Neural crest cell (in vitro differentiated cells): Measurements from ENCODE around the gene AMOTL2. TPM values are rescaled to one million over a fixed set of nuclear protein-coding genes. Genes with fewer than 3 reads are reported as not detected.

ENCODE experiments used
- DNase-seq: peaks from one replicate; pipeline ENCODE4 v3.0.0; 2021; ENCODE audit warnings: low read depth, mixed read lengths, low spot score
- H3K27ac Mint-ChIP-seq: one replicate; pipeline ENCODE4 v1.8.0; 2021; ENCODE audit warnings: mild to moderate bottlenecking, mixed read lengths; ENCODE audit not compliant: unreplicated experiment
- H3K27me3 Mint-ChIP-seq: 2 replicates; pipeline ENCODE4 v1.8.0; 2021; ENCODE audit warnings: low read depth, mild to moderate bottlenecking, mixed read lengths
- H3K36me3 Mint-ChIP-seq: 2 replicates; pipeline ENCODE4 v1.8.0; 2021; ENCODE audit warnings: low read depth, mild to moderate bottlenecking, mixed read lengths
- H3K4me1 Mint-ChIP-seq: 2 replicates; pipeline ENCODE4 v1.8.0; 2021; ENCODE audit warnings: mixed read lengths
- H3K4me3 Mint-ChIP-seq: one replicate; pipeline ENCODE4 v1.8.0; 2021; ENCODE audit warnings: mild to moderate bottlenecking, mixed read lengths
- H3K9me3 Mint-ChIP-seq: 2 replicates; pipeline ENCODE4 v1.8.0; 2021; ENCODE audit warnings: mixed read lengths
- microRNA-seq: library from miRNA; unstranded; fragments of <30 nt; microRNA quantifications from one replicate; pipeline ENCODE4, GENCODE V29; 2020
- total RNA-seq: library from RNA; stranded (reverse); gene quantifications from 2 replicates; pipeline ENCODE4 v1.2.1, GENCODE V29; 2021
- TF ChIP-seq, protein P1 (sequence below): fragments of 200-600 bp; sonication (generic); conservative IDR thresholded peaks from 2 replicates; pipeline ENCODE4 v1.5.0; 2021; ENCODE audit warnings: antibody characterized with exemption, mild to moderate bottlenecking

AMOTL2 gene
- total RNA-seq, 1 donor from 2014 or later, result 59.5 TPM

DNA sequence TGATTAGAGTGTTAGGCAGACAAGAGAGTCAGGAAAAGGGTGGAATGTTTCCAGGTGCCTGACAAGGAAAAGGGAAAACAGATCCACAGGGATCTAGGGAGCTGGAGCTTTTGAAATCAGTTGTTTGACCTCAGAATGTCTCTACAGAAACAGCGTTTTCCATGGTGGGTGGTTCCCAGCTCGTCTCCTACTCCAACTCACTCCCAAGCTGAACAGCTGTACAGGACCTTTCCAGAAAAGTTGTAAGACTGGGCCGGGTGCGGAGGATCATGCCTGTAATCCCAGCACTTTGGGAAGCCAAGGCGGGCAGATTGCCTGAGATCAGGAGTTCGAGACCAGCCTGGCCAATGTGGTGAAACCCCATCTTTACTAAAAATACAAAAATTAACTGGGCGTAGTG, 67.9 kb downstream of the AMOTL2 start:
- no peaks in the 10 kb centered on the region for H3K9me3 Mint-ChIP-seq

More for the DNA sequence above, 67.9 kb downstream of the AMOTL2 start:
- H3K27me3 Mint-ChIP-seq, result peaks cover 3% of the 10 kb centered on the region
- peaks cover 20% of the 10 kb centered on the region for H3K4me1 Mint-ChIP-seq
- no peak for DNase-seq
- no peak overlapping the region for H3K4me3 Mint-ChIP-seq
- TF ChIP-seq, protein P1, sequence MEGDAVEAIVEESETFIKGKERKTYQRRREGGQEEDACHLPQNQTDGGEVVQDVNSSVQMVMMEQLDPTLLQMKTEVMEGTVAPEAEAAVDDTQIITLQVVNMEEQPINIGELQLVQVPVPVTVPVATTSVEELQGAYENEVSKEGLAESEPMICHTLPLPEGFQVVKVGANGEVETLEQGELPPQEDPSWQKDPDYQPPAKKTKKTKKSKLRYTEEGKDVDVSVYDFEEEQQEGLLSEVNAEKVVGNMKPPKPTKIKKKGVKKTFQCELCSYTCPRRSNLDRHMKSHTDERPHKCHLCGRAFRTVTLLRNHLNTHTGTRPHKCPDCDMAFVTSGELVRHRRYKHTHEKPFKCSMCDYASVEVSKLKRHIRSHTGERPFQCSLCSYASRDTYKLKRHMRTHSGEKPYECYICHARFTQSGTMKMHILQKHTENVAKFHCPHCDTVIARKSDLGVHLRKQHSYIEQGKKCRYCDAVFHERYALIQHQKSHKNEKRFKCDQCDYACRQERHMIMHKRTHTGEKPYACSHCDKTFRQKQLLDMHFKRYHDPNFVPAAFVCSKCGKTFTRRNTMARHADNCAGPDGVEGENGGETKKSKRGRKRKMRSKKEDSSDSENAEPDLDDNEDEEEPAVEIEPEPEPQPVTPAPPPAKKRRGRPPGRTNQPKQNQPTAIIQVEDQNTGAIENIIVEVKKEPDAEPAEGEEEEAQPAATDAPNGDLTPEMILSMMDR, result no peak
- H3K36me3 Mint-ChIP-seq, result no peaks in the 10 kb centered on the region
- H3K27ac Mint-ChIP-seq, result no peak overlapping the region

Small RNA genes lying within 50 kb of the gene (microRNA-seq; reads per million reads assigned to microRNA genes)
- 3.6 reads per million for gene MIR6827

Other genes starting within 250 kb of the AMOTL2 start
- gene RYK, start 123.6 kb downstream of the AMOTL2 start, total RNA-seq, result 56.1 and 57.4 TPM in 2 replicates
- gene ANAPC13, start 111.5 kb upstream of the AMOTL2 start, total RNA-seq, result 71.8 and 73.0 TPM in 2 replicates
- gene CEP63, start 111.6 kb upstream of the AMOTL2 start, total RNA-seq, result 27.0 and 31.8 TPM in 2 replicates